DLD1 (cell line): Measurements from ENCODE around the gene USP54.

Source experiments
- in situ Hi-C: cut with HindIII; loops from 2 replicates; pipeline ENCODE4 v1.10.0; 2017; ENCODE audit warnings: low sequenced_read_pairs

Gene USP54

DNA sequence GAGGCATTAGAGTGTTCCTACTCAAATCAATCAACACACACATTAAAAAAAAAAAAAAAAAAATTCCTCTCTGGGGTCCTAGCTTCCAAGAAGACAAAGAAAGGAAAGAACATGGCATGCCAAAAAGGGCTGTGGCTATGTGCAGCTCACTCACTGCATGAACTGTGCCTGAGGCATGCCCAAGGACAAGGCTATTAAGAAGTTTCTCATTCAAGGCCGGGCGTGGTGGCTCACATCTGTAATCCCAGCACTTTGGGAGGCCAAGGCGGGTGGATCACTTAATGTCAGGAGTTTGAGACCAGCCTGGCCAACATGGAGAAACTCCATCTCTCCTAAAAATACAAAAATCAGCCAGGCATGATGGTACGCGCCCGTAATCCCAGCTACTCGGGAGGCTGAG is 53.4 kb downstream of the USP54 start:
- in situ Hi-C loops = loop anchor here (10.0 kb wide), 1 partner anchor 87 kb away; no protein-coding TSS in a partner anchor

DNA sequence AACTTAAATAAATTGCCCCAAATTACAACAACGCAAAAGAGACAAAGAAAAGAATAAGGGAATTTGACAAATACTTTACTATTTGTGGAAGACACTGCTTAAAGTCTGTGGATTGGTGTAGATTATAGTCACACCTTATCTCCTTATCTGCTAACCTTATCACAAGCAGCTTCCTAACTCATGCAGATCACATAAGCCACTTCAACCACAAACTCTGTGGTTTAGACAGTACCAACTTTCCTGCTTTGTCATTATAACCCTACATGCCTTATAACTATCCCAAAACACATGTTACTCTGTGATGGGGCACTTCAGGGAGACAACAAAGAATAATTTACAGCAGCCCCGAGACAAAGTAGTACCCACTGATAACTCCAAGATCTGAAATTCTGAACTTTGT is 53.9 kb downstream of the USP54 start:
- in situ Hi-C loops = loop anchor here (10.0 kb wide), 1 partner anchor 88 kb away; no protein-coding TSS in a partner anchor

DNA sequence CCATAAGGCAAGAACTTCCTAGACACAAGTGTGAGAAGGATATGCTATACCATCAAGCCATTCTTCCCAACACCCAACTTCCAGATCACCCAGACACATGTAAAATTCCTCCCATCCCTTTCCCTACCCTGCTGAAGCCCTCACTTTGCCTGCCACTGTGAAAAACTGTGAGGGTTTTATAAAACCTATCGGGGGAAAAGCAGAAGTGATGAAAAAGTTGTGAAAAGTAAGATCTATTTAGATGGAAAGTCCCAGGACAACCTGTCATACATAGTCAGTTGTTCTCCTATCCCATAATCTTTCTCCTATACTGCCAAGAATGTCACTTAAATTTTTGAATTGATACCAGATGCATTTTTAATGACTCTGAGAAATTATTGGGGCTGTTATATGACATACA is 56.3 kb downstream of the USP54 start:
- in situ Hi-C loops = loop anchor here (10.0 kb wide), 1 partner anchor 90 kb away; no protein-coding TSS in a partner anchor

GRCh38 chr10:73529089-73529832 is 61.9 kb downstream of the USP54 start:
- in situ Hi-C loops = no loop called here

DNA sequence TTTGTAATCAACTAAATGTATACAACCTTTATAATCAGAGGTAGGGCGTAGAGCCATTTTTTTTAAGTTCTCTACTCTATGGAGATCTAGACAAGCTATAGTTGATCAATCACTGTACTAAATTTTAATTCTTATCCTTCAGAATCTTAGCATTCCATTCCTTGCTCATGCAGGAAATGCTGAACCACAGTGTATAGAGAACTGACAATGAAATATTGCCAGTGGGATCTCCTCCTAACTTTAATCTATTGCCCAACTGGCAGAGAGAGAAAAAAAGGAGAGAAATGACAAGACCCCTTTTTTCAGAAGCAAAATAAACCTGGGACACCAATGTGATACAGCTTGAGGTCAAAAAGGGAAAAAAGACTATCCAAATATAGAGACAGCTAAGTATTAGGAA is 68.9 kb downstream of the USP54 start:
- in situ Hi-C loops = no loop called here

GRCh38 chr10:73519336-73519735 is 71.8 kb downstream of the USP54 start:
- in situ Hi-C loops = no loop called here

DNA sequence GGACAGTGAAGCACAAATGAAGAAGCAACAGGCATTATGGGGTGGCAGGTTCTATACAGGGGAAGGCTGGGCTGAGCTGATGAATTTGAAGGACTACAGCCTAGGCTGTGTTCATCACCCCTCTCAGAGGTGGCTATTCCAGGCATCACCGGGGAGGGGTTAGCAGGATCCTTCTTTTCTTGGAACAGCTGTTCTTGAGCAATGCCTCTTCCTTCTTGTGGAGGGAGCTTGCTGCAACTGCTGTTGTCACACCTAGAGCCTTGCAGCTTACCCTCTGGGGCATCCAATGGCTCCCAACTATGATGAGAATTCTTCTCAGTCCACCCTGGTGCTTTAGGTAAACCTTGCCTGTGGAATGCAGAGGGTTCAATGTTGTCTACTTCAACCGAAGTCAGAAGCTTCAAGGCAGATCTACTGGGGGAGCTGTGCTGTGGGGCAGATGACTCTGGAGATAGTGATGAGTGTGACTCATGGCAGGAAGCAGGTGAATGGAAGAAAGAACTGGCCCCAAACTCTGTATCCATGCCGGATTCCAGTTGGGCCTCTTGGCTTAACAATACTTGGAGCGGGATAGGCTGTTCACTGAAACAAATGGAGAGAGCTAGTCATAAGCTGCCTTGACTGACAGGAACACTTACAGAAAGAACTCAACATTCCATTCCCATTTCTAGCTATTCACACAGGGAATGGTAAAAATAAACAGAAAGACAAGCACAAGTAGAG is 73.8 kb downstream of the USP54 start:
- in situ Hi-C loops = no loop called here

DNA sequence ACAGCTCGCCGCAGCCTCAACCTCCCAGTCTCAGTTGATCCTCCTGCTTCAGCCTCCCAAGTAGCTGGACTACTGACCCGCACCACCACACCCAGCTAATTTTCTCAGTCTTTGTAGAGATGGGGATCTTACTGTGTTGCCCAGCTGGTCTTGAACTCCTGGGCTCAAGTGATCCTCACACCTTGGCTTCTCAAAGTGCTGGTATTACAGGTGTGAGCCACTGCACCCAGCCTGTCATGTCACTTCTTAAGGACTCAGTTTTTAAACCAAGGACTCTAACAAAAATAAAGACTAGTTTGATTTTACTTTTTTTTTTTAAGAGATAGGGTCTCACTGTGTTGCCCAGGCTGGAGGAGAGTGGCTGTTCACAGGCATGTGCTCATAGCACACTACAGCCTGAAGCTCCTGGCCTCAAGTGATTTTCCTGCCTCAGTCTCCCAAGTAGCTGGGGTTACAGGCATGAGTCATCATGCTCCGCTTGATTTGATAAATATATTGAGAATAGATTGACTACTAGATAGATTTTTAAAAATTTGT is 78.9 kb downstream of the USP54 start:
- in situ Hi-C loops = no loop called here

DNA sequence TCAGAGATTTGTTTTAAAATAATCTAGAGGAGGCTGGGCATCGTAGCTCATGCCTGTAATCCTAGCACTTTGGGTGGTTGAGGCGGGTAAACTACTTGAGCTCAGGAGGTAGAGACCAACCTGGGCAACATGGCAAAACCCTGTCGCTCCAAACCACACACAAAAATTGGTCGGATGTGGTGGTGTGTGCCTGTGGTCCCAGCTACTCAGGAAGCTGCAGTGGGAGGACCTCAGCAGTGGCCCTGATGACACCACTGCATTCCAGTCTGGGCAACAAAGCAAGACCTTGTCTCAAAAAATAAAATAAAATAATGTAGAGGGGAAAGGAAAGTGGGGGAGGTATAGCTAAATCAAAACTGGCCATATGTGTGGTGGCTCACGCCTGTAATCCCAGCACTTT is 81.4 kb downstream of the USP54 start:
- in situ Hi-C loops = no loop called here

GRCh38 chr10:73506491-73506890 is 84.7 kb downstream of the USP54 start:
- in situ Hi-C loops = no loop called here

GRCh38 chr10:73506074-73506473 is 85.1 kb downstream of the USP54 start:
- in situ Hi-C loops = no loop called here

GRCh38 chr10:73503037-73503436 is 88.1 kb downstream of the USP54 start:
- in situ Hi-C loops = no loop called here

DNA sequence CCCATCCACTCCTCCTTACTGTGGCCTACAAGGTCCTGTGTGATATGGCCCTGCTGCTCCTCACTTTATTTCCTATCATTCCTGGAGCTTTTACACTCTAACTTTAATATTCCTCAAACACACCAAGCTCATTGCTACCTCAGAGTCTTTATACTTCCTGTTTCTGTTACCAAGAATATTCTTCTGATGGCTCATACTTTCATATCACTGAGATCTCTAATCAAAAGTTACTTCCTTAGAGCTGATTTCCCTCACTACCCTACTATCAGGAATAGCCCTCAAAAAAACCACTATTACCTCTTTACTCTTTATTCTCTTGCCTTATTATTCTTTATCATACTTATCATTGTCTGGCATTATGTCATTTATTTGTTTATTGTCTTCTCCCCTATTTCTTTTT is 89.5 kb downstream of the USP54 start:
- in situ Hi-C loops = no loop called here

GRCh38 chr10:73497623-73498022 is 93.5 kb downstream of the USP54 start:
- in situ Hi-C loops = no loop called here

DNA sequence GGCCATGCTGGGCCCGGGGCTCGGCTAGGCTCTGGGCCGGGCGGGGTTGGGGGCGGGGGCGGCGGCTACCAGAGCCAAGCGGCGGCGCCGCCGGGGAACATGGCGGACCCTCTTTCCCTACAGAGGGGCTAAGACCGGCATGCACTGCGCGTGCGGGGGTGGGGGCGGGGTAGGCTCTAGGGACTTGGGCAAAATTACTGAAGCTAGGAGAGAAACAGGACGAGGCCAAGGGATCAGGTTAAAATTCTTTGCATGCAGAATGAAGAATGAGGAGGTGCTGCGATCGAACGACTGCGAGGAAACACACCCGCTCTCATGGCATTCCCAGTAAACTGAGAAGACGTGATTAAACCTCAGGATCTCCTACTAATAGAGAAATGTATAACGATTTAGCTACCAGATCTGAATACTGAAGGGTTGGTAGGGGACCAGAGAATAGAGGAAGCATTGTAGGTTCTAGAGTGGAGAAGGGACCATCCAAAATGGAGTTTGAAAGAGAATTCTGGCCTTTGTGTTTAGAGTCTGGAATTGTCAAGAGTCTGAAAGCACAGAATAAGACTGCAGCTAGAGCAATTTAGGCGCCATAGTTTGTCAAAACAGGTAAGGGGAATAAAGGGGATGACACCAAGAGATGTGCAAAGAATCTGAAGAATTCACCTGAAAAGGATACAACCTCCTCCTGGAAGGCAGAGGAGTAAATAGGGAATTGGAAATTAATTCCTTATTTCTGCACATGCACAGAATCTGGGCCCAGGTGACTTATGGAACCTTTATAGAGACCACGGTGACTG is 95.1 kb downstream of the USP54 start, which contains the start of gene PPP3CB:
TSS of gene PPP3CB (minus strand) at position 141 of the 791 bp plus-strand sequence. CDS start at position 6, 135 bp downstream.
- in situ Hi-C loops = no loop called here

GRCh38 chr10:73495226-73495883 is 95.8 kb downstream of the USP54 start:
- in situ Hi-C loops = no loop called here

DNA sequence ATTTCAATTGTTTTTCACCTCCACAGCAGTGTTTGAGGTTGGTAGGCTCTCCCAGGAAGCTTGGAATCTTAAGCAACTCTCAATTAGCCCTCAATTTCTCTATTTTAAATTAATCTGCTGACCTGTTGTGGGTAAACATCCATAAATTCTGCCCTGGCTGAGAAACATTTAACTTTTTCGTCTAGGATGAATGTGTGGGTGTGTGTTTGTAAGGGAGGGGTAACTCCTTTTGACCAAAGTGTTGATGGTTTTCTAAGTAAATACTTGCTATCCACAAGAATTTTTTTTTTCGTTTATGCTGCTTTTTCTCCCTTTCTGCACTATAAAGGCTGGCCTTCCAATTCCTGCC is 96.3 kb downstream of the USP54 start:
- in situ Hi-C loops = no loop called here

DNA sequence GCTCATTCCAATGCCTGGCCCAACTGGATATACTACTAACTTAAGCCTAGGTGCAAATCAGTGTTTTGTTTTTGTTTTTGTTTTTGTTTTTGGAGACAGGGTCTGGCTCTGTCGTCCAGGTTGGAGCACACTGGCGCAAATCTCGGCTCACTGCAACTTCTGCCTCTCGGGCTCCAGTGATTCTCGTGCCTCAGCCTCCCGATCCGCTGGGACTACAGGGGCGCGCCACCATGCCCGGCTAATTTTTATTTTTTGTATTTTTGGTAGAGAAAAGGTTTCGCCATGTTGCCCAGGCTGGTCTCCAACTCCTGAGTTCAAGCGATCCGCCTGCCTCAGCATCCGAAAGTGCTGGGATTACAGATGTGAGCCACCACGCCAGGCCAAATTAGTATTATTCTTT is 96.9 kb downstream of the USP54 start:
- in situ Hi-C loops = no loop called here

DNA sequence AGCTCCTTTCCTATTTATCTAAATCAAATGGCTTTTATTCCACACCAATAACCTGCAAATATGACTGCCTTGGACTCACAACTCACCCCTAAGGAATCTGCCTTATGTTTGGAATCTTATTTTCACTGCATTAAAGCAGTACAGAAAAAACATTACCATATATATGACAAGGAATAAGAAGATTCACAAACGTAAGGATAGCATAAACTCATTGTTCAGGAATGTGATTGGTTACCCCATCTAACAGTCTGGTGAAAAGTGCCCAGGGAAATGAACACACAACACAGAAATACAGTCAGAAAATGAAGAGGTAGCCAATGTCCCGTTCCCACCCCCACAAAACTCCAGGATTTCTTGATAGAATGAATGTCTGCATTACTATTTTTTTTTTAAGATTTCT is 97.4 kb downstream of the USP54 start:
- in situ Hi-C loops = no loop called here

DNA sequence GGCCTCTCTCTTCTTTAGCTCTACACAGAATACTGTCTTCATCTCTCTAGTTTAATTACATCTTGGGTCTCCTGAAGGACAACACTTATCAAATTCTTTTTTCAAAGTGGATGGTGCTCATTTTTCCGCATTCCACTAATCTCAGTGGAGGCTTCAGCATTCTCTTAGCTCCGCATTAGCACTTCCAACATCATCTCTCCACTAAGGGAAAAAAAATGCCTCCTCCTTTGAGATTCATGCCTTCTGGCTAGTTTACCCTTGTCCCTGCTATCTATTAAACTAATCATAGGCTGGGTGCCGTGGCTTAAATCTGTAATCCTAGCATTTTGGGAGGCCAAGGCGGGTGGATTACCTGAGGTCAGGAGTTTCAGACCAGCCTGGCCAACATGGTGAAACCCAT is 104.5 kb downstream of the USP54 start:
- in situ Hi-C loops = no loop called here

- in situ Hi-C loops = no loop called here
Measured at GRCh38 chr10:73485320-73485719, 105.8 kb downstream of the USP54 start.
